GM10266 (cell line): Measurements from ENCODE around the gene ECHDC3.

ENCODE experiments used
- DNase-seq: peaks from one replicate; pipeline ENCODE4 v3.0.0; 2012; ENCODE audit errors: extremely low spot score
- CTCF ChIP-seq: IDR thresholded peaks from 2 replicates; pipeline ENCODE4 v1.5.1; 2012; ENCODE audit warnings: mild to moderate bottlenecking, low read depth; ENCODE audit not compliant: control insufficient read depth, insufficient read depth; ENCODE audit errors: missing control alignments

Gene ECHDC3

GRCh38 chr10:11797847-11798633 is 55.9 kb downstream of the ECHDC3 start:
- TF ChIP-seq CTCF: no peak
- no peak for DNase-seq

GRCh38 chr10:11798845-11799735 is 56.9 kb downstream of the ECHDC3 start:
- DNase-seq: no peak
- TF ChIP-seq CTCF: no peak

- DNase-seq: no peak
- no peak for TF ChIP-seq CTCF
Measured at GRCh38 chr10:11799736-11800080, 57.5 kb downstream of the ECHDC3 start.

- DNase-seq: no peak
- TF ChIP-seq CTCF: no peak
Measured at GRCh38 chr10:11804336-11804735, 62.2 kb downstream of the ECHDC3 start.

- TF ChIP-seq CTCF: no peak
- DNase-seq: no peak
Measured at GRCh38 chr10:11805792-11806191, 63.6 kb downstream of the ECHDC3 start.

- TF ChIP-seq CTCF: no peak
- DNase-seq: no peak
Measured at GRCh38 chr10:11806706-11807105, 64.5 kb downstream of the ECHDC3 start.

GRCh38 chr10:11808808-11809207 is 66.6 kb downstream of the ECHDC3 start:
- no peak for DNase-seq
- no peak for TF ChIP-seq CTCF
